ENCODE results near the gene EDC4. TPM values are rescaled to one million over a fixed set of nuclear protein-coding genes. Genes with fewer than 3 reads are reported as not detected.

EDC4 gene
- total and polyA plus RNA-seq, 9 of the 15 experiments (the other 6 are each of a cell fraction or from before 2014, with no cell fraction given), result 1.1 to 131 (median 74.0) TPM

DNA sequence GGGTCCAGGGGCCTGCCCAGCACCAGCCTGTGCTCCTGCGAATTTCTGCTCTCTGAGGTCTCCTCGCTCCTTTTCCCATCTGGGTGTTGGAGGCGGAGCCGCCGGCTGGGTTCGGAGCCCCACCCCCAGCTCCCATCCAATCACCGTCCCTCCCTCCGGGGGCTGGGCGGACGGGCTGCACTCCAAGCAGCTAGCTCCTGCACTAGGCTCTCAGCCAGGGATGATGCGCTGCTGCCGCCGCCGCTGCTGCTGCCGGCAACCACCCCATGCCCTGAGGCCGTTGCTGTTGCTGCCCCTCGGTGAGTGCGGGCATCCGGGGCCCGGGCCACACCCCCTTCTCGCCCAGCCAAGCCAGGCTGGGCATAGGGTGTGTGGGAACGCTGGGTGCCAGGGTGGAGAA lies 11.8 kb downstream of the EDC4 start, which contains the start of gene NRN1L (continued):
- TF ChIP-seq NKRF (IDR thresholded peaks at IDR 0.05; ENCODE audit: borderline replicate concordance) (no peak), HMGN3 (IDR thresholded peaks at IDR 0.05; ENCODE audit: borderline replicate concordance, extremely low read depth, insufficient read length, low read depth, low read length) (peak; percentile 54), RFX7 (CRISPR knock-in tag; IDR thresholded peaks at IDR 0.05) (no peak), SIN3B (IDR thresholded peaks at IDR 0.05; ENCODE audit: low read depth) (no peak), CHD2 (IDR thresholded peaks at IDR 0.05; ENCODE audit: low read depth, low read length) (no peak), NFATC3 (IDR thresholded peaks at IDR 0.05) (no peak)
- TF ChIP-seq, protein P1, sequence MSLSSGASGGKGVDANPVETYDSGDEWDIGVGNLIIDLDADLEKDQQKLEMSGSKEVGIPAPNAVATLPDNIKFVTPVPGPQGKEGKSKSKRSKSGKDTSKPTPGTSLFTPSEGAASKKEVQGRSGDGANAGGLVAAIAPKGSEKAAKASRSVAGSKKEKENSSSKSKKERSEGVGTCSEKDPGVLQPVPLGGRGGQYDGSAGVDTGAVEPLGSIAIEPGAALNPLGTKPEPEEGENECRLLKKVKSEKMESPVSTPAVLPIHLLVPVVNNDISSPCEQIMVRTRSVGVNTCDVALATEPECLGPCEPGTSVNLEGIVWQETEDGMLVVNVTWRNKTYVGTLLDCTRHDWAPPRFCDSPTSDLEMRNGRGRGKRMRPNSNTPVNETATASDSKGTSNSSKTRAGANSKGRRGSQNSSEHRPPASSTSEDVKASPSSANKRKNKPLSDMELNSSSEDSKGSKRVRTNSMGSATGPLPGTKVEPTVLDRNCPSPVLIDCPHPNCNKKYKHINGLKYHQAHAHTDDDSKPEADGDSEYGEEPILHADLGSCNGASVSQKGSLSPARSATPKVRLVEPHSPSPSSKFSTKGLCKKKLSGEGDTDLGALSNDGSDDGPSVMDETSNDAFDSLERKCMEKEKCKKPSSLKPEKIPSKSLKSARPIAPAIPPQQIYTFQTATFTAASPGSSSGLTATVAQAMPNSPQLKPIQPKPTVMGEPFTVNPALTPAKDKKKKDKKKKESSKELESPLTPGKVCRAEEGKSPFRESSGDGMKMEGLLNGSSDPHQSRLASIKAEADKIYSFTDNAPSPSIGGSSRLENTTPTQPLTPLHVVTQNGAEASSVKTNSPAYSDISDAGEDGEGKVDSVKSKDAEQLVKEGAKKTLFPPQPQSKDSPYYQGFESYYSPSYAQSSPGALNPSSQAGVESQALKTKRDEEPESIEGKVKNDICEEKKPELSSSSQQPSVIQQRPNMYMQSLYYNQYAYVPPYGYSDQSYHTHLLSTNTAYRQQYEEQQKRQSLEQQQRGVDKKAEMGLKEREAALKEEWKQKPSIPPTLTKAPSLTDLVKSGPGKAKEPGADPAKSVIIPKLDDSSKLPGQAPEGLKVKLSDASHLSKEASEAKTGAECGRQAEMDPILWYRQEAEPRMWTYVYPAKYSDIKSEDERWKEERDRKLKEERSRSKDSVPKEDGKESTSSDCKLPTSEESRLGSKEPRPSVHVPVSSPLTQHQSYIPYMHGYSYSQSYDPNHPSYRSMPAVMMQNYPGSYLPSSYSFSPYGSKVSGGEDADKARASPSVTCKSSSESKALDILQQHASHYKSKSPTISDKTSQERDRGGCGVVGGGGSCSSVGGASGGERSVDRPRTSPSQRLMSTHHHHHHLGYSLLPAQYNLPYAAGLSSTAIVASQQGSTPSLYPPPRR (CRISPR knock-in tag; IDR thresholded peaks at IDR 0.05; ENCODE audit: borderline replicate concordance), result no peak
- TF ChIP-seq, protein P2, sequence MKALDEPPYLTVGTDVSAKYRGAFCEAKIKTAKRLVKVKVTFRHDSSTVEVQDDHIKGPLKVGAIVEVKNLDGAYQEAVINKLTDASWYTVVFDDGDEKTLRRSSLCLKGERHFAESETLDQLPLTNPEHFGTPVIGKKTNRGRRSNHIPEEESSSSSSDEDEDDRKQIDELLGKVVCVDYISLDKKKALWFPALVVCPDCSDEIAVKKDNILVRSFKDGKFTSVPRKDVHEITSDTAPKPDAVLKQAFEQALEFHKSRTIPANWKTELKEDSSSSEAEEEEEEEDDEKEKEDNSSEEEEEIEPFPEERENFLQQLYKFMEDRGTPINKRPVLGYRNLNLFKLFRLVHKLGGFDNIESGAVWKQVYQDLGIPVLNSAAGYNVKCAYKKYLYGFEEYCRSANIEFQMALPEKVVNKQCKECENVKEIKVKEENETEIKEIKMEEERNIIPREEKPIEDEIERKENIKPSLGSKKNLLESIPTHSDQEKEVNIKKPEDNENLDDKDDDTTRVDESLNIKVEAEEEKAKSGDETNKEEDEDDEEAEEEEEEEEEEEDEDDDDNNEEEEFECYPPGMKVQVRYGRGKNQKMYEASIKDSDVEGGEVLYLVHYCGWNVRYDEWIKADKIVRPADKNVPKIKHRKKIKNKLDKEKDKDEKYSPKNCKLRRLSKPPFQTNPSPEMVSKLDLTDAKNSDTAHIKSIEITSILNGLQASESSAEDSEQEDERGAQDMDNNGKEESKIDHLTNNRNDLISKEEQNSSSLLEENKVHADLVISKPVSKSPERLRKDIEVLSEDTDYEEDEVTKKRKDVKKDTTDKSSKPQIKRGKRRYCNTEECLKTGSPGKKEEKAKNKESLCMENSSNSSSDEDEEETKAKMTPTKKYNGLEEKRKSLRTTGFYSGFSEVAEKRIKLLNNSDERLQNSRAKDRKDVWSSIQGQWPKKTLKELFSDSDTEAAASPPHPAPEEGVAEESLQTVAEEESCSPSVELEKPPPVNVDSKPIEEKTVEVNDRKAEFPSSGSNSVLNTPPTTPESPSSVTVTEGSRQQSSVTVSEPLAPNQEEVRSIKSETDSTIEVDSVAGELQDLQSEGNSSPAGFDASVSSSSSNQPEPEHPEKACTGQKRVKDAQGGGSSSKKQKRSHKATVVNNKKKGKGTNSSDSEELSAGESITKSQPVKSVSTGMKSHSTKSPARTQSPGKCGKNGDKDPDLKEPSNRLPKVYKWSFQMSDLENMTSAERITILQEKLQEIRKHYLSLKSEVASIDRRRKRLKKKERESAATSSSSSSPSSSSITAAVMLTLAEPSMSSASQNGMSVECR (CRISPR knock-in tag; IDR thresholded peaks at IDR 0.05), result no peak
